Psoas muscle (tissue), 8 donors: ENCODE measurements around the gene ATP8B1. TPM values are rescaled to one million over a fixed set of nuclear protein-coding genes. Genes with fewer than 3 reads are reported as not detected.
"Not testable (repeated sequence)": the region's sequence is repeated elsewhere in the genome, so short reads cannot be mapped to it uniquely, and the experiment has no call there.

Source experiments
- ATAC-seq, 4 donors: fragments of 200-7000 bp; cut with Tn5 transposase; one replicate each; pipeline ENCODE4 v1.9.1; 2020; ENCODE audit warnings: moderate library complexity in 3 of 4, mild to moderate bottlenecking in 2 of 4
- DNase-seq, 2 donors: peaks; one replicate each; pipeline ENCODE4 v3.0.0-alpha.2; 2020
- H3K27ac ChIP-seq: fragments of 200-600 bp; one replicate; pipeline ENCODE4 v1.8.0; 2022
- H3K27me3 ChIP-seq, 3 donors: fragments of 200-600 bp in 1 of 3; one replicate each; pipeline versions ENCODE4 v1.6.1 to v1.8.0; 2013 to 2022; ENCODE audit warnings: low read length in 2 of 3, mild to moderate bottlenecking in 2 of 3, moderate library complexity in 1 of 3; ENCODE audit not compliant: insufficient read depth in 3 of 3
- H3K36me3 ChIP-seq, 2 donors: fragments of 200-600 bp in 1 of 2; one replicate each; pipeline versions ENCODE4 v1.6.1 to v1.8.0; 2013 to 2022; ENCODE audit warnings: low read depth in 1 of 2, mild to moderate bottlenecking in 1 of 2, moderate library complexity in 1 of 2; ENCODE audit not compliant: insufficient read depth in 1 of 2
- H3K4me1 ChIP-seq: fragments of 200-600 bp; one replicate; pipeline ENCODE4 v1.8.0; 2022
- H3K4me3 ChIP-seq: fragments of 200-600 bp; one replicate; pipeline ENCODE4 v1.8.0; 2022; ENCODE audit warnings: mild to moderate bottlenecking
- H3K9me3 ChIP-seq: fragments of 200-600 bp; one replicate; pipeline ENCODE4 v1.8.0; 2022
- CTCF ChIP-seq: fragments of 200-600 bp; IDR thresholded peaks from one replicate; pipeline ENCODE4 v1.8.0; 2022; ENCODE audit warnings: antibody characterized with exemption
- WGBS, 3 donors: extraction: QIAGEN DNeasy Blood & Tissue Kit; methylation state at CpG; one replicate each; pipeline versions ENCODE4 v1.1.6 to v1.1.7; 2013; 5-methylcytosine and 5-hydroxymethylcytosine counted together
- intact Hi-C, 2 donors: fragments of 100-400 bp; cut with DNase I; formaldehyde crosslinking; loops; one replicate each; pipeline versions ENCODE4 v1.11.0 to v1.14.2; 2022
- polyA plus RNA-seq, 3 donors: library from polyadenylated mRNA; stranded (reverse); fragments of 200-250 nt; gene quantifications; one replicate each; pipeline ENCODE4 v1.2.3, GENCODE V29; 2013
- total RNA-seq, 4 donors: library from RNA; stranded (reverse); fragmentation: NEBNext Ultra II Directional in 2 of 4; extraction: Animal tissue kit (Norgen Biotek cat#: 25700) in 2 of 4; gene quantifications; one replicate each; pipeline versions ENCODE4 v1.2.1 to v1.2.4, GENCODE V29; 2021 to 2023
- donor health status: healthy with polysubstance abuse.
- donor health status: DM: no; HTN: no; CAD: no; lungs with moderate emphysema.
- donor health status: Bipolar disorder and iron deficiency.
- donor health status: healthy.
- donor health status: DM: yes; HTN: yes; CAD: no.
- donor health status: DM: no; HTN: no; CAD: no.
- donor health status: DM: no; HTN: no; CAD: no.
- donor health status: DM: yes; HTN: yes; CAD: no.

ATP8B1 gene
- total and polyA plus RNA-seq, 7 donors, result 0.45 to 2.5 (median 1.2) TPM

GRCh38 chr18:57728941-57729511 is 74.1 kb downstream of the ATP8B1 start:
- 61 to 63% (median 61%) methylated on average over 11 of the region's 11 CpGs for WGBS, 3 donors
- H3K4me1 ChIP-seq, result no peaks in the 10 kb centered on the region
- no peak overlapping the region for H3K27ac ChIP-seq
- DNase-seq (no peak), ATAC-seq (no peak)
- intact Hi-C loops, result no loop called here
- peaks cover 0 to 5% of the 10 kb centered on the region in 2 donors for H3K36me3 ChIP-seq
- TF ChIP-seq CTCF, result no peak
- no peaks in the 10 kb centered on the region for H3K27me3 ChIP-seq
- no peaks in the 10 kb centered on the region for H3K9me3 ChIP-seq
- no peak overlapping the region for H3K4me3 ChIP-seq

- Histone ChIP-seq H3K4me3 (no peak overlapping the region), H3K27ac (no peak overlapping the region), H3K4me1 (no peaks in the 10 kb centered on the region), H3K9me3 (no peaks in the 10 kb centered on the region), H3K27me3 (no peaks in the 10 kb centered on the region), H3K36me3 (peaks cover 0 to 5% of the 10 kb centered on the region in 2 donors)
- 59 to 67% (median 62%) methylated on average over 6 of the region's 6 CpGs for WGBS, 3 donors
- no peak for TF ChIP-seq CTCF
- ATAC-seq (no peak), DNase-seq (no peak)
- intact Hi-C loops, result no loop called here
Measured at GRCh38 chr18:57727952-57728807, 74.9 kb downstream of the ATP8B1 start.

- H3K4me3 ChIP-seq, intact Hi-C loops, H3K27ac ChIP-seq, H3K9me3 ChIP-seq, DNase-seq, ATAC-seq, H3K36me3 ChIP-seq, H3K27me3 ChIP-seq, H3K4me1 ChIP-seq: not testable (repeated sequence)
- WGBS, 3 donors, result 85 to 94% (median 91%) methylated on average over 26 to 29 of the region's 31 CpGs
Measured at GRCh38 chr18:57719211-57719935, 83.7 kb downstream of the ATP8B1 start.

- no peak overlapping the region for H3K27ac ChIP-seq
- H3K4me1 ChIP-seq, result peaks cover 10% of the 10 kb centered on the region
- DNase-seq (no peak), ATAC-seq (no peak)
- no peak overlapping the region for H3K4me3 ChIP-seq
- H3K9me3 ChIP-seq, result no peaks in the 10 kb centered on the region
- H3K36me3 ChIP-seq, result no peaks in the 10 kb centered on the region
- intact Hi-C loops, result no loop called here
- 63 to 96% (median 85%) methylated on average over 3 of the region's 3 CpGs for whole genome bisulfite sequencing, 3 donors
- H3K27me3 ChIP-seq, result no peaks in the 10 kb centered on the region
- TF ChIP-seq CTCF, result no peak
Measured at GRCh38 chr18:57716549-57716948, 86.6 kb downstream of the ATP8B1 start.

GRCh38 chr18:57715671-57716070 is 87.4 kb downstream of the ATP8B1 start:
- no peak overlapping the region for H3K27ac ChIP-seq
- TF ChIP-seq CTCF, result no peak
- DNase-seq (no peak), ATAC-seq (no peak)
- 69 to 81% (median 72%) methylated on average over 1 of the region's 1 CpG for WGBS, 3 donors
- H3K9me3 ChIP-seq, result no peaks in the 10 kb centered on the region
- H3K4me1 ChIP-seq, result peaks cover 10% of the 10 kb centered on the region
- H3K36me3 ChIP-seq, result no peaks in the 10 kb centered on the region
- no peak overlapping the region for H3K4me3 ChIP-seq
- H3K27me3 ChIP-seq, result no peaks in the 10 kb centered on the region
- intact Hi-C loops, result no loop called here
